DMS79 treated with DMSO at 0.1 percent for 48 hours (cell line): ENCODE results near the gene SH2D7.

Experiments
- DNase-seq: peaks from one replicate; lab custom pipeline; 2025; lab: John Stamatoyannopoulos, UW

The SH2D7 gene

DNA sequence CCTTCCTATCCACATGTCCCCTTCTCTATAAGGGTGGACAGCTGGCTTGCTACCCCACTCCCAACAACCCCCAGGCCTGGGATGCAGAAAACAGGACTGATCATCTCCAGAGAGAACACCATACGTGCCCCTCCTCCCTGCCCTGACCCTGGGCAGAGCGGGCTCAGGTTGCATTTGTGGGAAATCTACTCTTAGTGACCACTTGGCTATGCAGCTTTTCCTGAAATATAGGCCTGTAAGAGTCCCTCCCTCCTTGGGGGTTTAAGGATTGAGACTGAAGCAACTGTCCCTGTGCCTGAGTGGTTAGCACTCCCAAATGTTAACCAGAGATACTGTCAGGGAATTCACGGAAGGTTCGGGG lies 11.7 kb downstream of the SH2D7 start:
- no peak for DNase-seq

DNA sequence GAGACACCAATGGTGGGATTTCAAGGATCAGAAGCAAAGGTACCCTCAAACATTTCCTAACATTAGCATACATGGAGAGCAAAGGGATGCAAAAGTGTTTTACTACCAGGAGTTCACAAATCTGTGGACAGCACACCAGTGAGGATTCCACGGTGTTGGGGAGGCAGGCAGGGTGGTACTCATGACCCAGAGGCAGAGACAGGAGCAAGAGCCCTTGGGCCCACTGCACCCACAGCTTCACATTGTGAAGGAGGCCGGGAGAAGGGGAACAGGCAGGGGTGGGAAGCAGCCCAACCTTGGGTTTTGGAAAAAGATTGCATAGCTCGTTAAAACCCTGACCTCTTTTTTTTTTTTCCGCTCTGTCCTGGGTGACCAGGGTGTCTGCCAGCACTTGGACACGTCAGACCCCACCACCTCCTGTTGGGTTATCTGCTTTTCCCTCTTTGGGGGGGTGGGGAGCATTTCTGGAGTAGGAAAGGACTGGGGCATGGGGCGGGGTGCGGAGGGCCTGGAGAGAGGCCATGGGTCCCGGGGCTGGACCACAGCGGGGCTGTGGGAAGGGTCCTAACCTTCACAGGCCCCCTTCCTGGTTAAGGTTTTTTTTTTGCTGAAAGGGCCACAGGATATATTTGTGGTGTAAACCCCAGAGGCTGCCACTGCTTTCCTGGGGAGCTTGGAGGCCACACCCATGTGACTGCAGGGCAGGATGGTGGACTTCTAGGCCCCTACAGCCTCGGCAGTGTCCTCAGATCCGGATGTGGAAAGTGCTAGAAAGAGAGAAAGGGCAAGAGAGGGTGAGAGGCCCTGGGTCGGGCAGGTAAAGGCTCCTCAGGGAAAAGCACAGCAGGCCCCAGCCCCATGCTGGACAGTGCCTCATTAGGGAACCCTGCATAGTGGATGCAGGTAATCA lies 12.5 kb downstream of the SH2D7 start:
- DNase-seq: no peak

DNA sequence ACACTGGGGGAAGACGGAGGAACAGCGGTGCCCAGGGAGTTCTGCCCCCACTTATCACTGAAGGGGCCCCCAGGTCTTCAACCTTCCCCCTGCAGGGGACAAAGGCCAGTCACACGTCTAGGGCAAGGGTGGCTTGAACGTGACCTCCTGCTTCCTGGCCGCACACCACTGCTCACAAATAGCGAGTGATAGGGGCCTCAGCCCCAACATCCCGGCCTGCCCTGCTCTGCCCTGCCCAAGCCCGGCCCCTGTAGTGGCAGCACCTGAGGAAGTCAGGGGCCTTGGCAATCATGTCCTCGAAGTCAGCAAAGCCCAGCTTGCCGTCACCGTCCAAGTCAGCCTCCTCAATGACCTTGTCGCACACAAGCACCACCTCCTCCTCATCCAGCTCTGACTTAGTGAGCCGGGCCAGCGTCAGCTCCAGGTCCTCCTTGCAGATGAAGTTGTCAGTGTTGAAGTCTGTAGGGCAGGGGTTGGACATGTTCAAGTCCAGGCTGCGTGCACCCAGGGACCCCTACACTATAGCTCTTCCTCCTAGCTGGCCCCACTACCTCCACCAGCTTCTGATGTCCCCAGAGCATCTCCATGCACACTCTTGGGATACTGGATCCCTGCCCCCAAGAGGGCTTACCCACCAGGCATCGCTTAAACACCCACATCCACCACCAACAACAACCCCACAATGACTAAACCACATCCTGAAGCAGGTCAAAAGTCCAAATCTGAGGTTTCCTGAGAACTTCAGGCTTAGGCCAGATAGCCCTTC lies 13.3 kb downstream of the SH2D7 start:
- DNase-seq: no peak

DNA sequence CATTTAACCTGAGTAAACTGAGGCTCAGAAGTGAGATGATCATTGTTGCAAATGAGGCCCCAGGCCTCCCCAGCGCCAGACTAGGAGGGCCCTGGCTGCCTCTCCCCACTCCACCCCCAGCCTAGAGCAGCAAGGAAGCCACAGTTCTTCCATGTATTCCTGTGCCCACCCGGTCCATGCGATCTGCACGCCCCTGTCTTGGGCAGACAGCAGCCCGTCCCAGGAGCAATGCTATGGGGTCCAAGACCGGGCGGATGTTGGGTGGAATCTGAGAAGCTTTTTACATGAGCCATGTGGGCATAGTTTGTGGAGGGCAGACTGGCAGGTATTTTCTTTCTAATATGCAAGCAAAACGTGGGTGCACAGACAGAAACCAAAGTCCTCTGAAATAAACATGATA lies 15.1 kb downstream of the SH2D7 start:
- no peak for DNase-seq

DNA sequence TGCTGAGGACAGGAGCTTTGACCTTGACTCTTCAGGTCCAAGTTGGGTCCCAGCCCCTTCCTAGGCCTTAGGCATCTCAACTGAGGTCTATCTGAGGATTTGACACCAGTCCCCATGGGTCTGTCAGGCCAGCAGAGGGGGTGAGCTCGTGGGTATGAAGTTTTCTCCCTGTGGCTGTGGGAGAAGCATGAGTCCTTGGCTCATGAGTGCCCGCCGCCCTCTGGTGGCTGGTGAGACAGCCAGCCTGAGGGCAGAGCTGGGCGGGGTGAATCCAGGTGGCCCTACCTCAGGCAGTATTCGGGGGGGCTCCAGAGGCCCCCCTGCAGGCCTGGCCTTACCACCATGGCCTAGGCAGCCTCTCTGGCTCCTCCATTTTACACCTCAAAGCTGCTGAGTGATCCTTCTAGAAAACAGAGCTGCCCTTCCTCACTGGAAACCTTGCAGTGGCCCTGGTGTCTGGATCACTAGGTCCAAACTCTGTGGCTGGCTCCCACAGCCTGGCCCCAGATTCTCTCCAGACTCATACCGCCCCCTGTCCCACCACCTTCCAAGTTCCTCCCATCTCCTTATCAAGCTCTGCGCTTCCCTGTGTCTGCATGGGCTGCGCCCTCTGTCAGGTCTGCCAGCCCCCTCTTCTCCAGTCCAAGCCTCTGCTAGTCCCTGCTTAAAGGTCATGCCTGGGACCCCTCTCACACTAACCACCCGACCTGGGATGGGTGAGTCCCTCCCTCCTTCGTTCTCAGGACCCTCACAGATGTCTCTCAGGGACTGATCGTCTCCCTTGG lies 16.1 kb downstream of the SH2D7 start:
- peak; percentile 12 for DNase-seq

DNA sequence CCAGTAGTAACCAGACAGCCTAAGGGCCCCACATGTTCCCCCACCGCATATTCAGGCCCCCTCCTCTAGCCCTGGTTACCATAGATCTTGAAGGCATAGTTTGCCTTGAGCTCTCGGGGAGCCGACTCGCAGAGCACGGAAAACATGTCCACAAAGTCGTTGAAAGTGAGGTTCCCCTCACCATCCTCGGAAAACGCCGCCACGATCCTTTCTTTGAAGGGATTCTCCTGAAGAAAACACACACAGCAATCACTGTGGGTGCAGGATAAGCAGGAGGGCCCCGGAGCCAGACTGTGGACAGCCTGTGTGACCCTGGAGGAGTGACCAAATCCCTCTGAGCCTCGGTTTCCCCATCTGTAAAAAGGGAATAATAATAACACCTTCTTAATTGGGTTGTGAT lies 16.8 kb downstream of the SH2D7 start:
- DNase-seq: no peak

DNA sequence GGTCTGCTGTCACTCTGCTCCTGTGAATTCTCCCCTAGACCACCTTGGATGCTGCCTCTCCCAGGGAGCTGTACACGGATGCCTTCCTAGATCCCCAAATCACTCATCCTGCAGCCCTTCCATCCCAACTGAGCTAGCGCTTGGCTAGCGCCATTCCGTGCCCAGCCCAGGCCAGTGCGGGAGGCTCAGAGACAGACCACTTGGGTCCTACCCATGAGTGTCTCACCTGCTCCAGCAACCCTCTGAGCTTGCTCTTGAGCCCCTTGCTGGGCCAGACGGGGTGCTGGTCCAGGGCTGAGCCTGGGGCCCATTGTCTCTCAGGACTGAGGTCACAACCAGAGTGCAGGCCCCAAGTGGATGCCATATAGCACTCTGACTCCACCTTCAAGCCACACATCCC lies 17.7 kb downstream of the SH2D7 start:
- DNase-seq: no peak

DNA sequence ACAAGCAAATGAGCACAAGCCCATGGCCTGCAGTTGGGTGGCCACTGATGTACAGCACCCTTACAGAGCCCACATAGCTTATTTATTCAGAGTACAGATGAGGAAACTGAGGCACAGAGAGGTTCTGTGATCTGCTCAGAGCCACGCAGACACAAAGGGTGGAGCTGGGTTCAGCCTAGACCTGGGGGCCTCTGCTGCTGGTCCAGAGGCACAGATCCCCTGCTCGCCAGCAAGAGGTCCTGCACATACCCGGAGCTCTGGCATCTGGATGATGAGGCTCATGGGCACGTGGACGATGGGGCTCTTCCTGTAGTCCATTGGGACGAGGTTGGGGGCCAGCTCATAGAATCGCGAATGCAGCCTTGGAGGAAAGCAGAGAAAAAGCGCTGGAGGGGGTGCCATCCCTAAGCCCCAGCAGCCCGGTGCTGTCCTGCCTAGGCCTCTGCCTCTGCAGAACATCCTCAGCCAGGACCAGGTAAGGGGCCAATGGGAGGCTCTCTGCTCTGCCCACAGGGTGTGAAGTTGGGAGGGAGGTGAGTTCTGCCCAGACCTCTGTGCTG lies 18.6 kb downstream of the SH2D7 start:
- no peak for DNase-seq

DNA sequence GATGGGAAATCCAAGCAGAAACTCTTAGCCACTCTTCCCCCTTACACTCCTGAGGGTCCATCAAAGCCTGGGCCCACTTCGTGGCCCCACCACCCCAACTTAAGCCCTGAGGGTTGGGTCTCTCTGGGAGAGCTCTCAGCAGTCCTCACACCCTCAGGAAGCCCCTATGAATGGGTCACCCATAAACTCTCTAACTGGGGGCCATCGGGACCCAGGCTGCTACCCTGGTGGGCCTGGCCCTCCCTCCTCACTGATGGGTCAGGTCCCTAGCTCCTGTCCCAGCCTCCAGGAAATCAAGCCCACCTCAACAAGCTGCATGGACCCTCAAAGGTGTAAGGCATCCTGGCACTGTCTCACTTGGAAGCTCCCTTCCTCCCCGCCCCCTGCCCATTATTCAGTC lies 19.4 kb downstream of the SH2D7 start:
- DNase-seq: no peak

DNA sequence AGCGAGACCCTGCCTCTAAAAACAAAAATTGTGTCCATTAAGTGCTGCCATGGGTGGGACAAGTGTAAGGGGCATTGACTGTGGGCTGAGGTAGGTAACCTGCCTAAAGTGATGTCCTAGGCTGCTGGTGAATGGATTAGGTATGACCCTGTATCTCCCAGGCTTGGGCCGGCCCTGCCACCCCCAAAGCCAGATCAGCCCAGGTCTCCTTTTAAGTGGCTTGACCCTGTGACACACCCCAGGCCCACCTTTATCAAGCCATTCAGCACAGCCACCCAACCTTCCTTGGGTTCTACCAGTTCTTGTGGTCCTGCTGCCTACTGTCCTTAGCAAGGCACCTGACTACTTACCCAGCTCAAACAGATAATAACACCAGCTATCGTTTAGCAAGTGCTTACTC lies 20.2 kb downstream of the SH2D7 start:
- no peak for DNase-seq

DNA sequence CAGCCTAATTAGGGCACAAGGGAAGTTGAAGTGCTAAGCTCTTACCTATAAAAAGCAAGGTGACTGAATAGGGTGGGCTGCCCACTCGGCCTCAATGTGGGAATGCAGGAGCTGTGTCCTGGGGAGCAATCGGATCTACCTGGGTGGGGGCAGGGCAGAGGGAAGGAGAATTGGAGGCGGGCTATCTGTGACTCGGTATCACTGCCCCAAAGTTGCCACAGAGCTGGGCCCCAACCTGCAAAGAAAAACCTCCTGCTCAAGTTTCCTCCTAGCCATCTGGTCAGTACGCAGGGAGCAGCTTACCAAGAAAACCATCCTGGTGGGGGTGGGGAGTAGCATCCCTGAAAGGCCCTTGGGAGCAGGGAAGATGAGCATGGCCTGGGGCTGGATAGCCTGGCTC lies 28.2 kb downstream of the SH2D7 start:
- DNase-seq: no peak

DNA sequence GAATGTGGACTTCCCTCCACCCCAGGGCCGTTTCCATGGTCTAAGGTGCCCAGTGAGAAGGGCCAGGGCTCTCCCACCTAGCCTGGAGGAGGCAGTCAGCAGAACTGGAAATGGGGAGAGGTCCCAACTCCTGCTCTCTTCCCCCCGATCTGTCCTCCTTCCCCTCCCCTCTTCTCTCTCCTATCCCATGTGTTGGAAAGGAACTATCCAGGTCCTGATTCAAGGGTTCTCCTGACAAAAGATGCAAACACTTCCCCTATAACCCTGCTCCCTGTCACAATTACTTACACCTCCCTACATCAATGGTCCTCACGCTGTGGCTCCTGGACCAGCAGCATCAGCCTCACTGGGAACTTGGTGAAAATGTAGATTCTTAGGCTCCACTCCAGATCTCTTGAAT lies 32.9 kb downstream of the SH2D7 start:
- DNase-seq: no peak

DNA sequence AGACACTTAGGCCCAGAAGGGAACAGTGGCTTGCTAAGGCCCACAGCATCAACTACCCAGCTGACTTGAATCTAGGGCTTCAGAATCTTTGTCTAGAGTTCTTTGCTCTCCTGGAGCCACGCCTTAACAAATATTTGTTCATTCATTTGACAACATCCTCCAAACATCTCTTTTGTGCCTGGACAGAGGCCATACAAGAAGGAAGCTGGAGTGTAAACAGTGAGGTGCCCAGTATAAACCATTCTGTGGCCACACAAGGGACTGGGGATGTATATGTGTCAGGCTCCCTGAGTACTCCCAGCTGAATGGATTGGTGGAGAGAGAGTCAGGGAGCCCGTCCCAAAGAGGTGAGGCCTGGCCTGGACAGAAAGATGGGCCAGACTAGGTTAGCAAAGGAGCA lies 35.5 kb downstream of the SH2D7 start:
- DNase-seq: no peak

DNA sequence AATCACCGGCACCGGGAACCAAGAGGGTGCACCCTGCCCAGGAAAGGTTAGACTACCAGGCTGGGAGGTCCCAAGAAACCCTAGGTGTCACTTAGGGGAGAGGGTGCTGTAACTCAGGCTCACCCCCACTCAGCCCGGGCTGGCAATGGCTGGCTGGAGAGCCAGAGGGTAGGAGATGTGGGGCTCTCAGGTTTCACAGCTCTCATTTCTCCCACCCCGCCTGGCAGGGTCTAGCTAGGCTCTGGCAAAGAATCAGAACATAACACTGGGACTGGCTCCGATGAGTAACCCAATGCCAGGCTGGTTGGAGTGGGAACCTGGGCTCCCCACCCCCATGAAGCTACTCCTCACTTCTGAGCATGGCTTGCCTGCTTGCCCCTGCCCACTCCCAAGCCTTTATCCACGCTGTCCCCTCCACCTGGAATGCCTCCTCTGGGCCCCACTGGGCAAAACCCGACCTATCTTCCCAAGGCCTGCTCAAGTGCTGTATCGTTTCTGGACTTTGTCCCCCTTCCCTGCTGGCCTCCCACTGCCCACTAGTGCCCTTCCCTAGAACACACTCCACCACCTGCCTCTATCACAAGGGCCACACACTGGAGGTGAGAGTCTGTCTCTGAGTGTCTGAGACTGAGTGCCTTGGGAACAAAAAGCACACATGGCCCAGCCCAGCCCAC lies 36.9 kb downstream of the SH2D7 start:
- DNase-seq: peak; percentile 19

DNA sequence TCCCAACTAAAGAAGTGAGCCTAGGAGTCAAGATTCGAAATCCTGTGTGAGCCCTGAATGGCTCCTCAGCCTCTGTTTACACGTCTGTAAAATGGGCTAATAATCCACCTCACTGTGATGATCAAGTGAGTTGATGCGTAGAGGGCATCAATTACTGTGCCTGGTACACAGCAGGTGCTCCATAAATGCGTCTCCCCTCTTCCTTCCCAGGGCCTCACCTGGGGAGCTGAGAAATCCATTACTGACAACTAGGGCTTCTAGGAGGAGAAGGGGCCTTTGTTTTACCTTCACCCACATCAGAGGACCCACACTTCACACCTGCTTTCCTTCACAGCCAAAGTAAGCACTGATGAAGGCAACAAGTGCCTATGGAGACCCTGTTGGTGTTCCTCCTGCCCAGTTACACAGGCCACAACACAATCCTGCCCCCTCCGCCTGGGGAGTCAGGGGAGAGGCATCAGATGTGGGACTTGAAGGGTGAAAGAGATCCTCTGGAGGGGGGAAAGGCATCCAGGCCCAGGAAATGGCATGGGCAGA lies 37.5 kb downstream of the SH2D7 start:
- DNase-seq: no peak

DNA sequence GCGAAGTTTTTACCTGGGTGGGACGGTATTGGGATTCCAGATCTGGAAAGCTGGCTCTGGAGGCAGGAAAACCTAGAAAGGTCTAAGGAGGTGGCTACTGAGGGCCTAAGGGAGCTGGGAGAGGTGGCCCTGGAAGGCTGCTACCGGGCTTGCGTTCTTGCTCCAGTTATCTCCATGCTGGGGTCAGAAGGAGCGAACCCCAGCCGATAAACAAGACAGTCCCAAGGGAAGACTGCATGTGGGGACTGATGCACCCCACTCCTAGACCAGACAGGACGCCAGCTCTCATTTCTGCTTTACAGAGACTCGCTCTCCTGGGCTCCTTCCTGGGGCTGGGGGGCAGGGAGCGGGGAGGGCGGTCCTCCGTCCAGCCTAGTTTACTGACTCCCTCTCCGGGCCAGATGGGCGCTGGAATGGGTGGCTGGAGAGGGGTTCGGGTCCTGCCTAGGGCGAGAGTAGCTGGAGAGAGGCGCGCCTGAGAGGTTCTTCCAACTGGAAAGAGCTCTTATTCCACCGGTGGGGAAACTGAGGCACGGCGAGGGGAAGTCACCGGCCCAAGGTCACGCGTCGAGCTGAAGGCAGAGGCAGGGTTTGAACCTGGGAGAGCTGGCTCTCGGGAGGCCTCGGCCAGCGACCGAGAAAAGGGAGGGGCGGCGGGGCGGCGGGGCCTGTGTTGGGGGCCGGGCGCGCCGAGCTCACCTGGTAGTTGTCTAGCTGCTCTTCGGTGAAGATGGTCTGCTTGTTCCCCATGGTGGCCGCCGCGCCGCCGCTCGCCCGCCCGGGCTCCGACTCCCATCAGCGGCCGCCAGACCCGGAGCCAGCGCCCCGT lies 38.3 kb downstream of the SH2D7 start:
- DNase-seq: no peak

DNA sequence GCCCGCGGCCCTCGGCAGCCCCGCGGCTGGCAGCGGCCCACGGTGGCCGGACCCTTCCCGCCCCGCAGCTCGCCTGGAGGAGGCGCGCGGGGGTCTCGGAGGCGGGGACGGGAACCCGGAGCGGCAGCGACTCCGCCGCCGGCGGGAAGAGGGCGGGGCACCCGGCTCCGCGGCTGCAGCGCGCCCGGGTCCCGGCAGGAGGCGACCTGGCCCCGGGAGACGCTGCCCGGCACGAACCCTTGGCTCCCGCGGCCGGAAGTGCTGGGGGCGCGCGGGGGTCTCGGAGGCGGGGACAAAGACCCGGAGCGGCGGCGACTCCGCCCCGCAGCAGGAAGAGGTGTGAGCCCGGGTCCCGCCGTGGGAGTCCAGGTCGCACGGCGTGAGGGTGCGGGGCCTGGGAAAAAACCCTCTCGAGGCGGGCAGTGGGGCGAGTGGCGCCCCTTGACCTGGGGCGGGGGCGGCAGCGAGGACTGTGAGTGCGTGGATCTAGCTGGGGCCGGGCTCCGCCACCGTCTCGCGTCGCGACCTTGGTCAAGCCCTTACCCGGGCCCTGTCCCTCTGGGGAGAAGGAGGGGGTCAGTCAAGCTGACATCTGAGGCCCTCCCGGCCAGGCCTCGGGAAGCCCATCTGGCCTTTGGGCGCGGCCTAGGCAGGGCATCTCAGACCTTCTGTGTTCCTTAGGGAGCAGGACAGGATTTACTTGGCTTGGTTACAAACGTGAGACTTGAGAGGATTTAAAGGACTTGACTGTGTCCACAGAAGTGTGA lies 39.1 kb downstream of the SH2D7 start, which contains the start of gene CIB2:
Gene CIB2, minus strand, starts transcription at position 151 of the 767 bp plus-strand sequence. CDS start 230 bp downstream, outside the sequence.
- DNase-seq: peak; percentile 19

DNA sequence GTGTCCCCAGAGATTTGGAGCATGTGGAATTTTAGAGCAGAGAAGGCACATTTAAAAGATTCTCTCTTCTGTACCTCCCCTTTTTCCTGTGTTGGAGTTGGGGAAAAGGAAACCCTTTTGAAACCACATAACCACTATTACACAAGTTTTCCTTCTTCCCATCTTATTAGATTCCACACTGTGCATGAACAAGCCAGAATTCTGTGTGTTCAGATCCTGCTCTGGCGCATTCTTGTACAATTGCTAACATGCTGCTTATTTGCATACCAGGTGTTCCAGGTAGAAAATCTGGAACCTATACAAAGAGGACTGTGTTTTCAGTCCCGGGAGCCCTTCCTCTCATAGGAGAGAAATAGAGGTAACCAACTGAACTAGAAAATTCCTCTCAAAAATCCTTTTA lies 41.4 kb downstream of the SH2D7 start:
- no peak for DNase-seq

DNA sequence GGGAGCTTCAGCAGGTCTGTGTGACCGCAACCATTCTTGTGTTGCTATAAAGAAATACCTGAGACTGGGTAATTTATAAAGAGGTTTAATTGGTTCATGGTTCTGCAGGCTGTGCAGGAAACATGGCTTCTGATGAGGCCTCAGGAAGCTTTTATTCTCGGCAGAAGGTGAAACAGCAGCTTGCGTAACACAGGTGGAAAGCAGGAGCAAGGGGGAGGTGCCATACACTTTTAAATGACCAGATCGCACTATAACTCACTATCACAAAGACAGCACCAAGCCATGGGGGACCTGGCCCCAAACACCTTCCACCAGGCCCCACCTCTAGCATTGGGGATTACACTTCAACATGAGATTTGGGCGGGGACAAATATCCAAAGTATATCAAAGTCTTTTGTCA lies 47.2 kb downstream of the SH2D7 start:
- DNase-seq: no peak

DNA sequence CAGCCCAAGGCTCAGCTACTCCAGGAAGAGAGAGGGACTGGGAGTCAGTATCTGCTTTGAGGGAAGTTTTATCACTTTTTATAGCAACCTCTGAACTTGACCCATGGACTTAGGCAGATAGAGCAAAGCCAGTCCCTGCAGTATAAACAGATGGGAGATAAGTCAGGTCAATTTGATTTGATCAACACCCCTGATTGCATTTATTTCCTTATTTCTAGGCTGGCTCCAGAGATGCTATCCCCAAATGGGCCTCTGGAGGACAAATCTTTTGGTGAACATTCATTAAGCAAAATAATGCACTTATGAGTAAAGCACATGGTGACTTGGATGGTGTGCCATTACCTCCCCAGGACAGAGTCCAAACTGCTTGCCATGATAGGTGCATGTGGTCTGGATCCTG lies 47.9 kb downstream of the SH2D7 start:
- no peak for DNase-seq
